ENCODE data around the gene CCDC89. TPM values are rescaled to one million over a fixed set of nuclear protein-coding genes. Genes with fewer than 3 reads are reported as not detected.

CCDC89 gene
- total RNA-seq, 1 donor from 2014 or later, result 2.5 TPM

GRCh38 chr11:85652786-85653447 is 33.1 kb downstream of the CCDC89 start:
- no peak for DNase-seq (ENCODE audit: low spot score)

DNA sequence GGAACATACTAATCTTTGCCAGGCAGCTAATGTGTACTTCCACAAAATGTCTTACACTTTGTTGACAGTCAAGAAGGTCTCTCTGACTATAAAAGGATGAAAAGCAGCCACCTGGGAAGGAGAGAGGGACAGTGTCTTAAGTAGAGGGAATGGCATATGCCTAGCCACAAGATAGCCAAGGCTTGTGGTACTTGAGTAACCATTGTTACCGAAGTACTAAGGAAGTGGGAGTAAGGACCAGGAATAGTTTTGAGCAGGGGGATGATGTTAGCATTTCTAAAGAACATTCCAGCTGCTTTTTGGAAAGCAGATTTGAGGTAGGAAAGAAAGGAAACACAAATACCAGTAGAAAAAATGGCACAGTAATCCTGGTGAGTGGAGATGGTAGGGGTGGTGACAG is 34.9 kb downstream of the CCDC89 start:
- DNase-seq (ENCODE audit: low spot score), result no peak

GRCh38 chr11:85647604-85648299 is 38.2 kb downstream of the CCDC89 start, which contains the start of gene TMEM126A:
TMEM126A (plus strand) TSS chr11:85647967; CDS start chr11:85650256, 2,289 bp downstream.
- peak; percentile 93 for DNase-seq (ENCODE audit: low spot score)

GRCh38 chr11:85647078-85647477 is 38.9 kb downstream of the CCDC89 start:
- DNase-seq (ENCODE audit: low spot score), result no peak

- DNase-seq (ENCODE audit: low spot score), result peak; percentile 39
These were observed 42.8 kb downstream of the CCDC89 start for GRCh38 chr11:85643191-85643614.

DNA sequence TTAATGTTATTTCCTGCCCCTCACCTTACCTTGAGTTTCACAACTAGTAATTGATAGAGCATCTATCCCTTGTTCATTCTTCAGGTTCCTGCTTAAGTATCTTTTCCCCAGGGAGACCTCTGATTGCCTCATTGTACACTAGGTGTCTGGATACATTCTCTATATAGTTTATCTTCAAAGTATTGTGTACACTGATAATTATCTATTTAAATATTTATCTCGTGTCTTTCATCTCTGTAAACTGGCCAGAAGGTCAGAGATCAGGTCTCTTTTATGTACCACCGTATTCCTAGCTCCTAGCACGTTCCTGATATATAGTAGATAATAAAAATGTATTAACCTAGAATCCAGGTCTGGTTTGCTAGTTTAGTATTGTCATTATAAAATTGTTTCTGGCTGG is 51.2 kb downstream of the CCDC89 start:
- DNase-seq (ENCODE audit: low spot score), result no peak

Other genes starting within 250 kb of the CCDC89 start
- gene DLG2, start 58.9 kb downstream of the CCDC89 start, total RNA-seq, result 19.5 TPM
- gene TMEM126B, start 57.6 kb downstream of the CCDC89 start, total RNA-seq, result 36.6 TPM
- 23.8 TPM for gene TMEM126A, start 38.2 kb downstream of the CCDC89 start, total RNA-seq
- 48.2 TPM for gene CREBZF, start 21.1 kb downstream of the CCDC89 start, total RNA-seq
- gene SYTL2, start 124.9 kb upstream of the CCDC89 start, total RNA-seq, result 254 TPM
- not detected for gene CCDC83, start 169.2 kb upstream of the CCDC89 start, total RNA-seq

Measured in ureter (tissue), 1 donor.